Activated naive CD8-positive, alpha-beta T cell treated with anti-CD3 and anti-CD28 coated beads, Interleukin-2, amount 10 ng/mL, durations not matched to agents 7 days and 5 days (primary cell): ENCODE results near the gene TPX2. TPM values are rescaled to one million over a fixed set of nuclear protein-coding genes. Genes with fewer than 3 reads are reported as not detected.

Experiments used
- ATAC-seq: fragments of 150-1000 bp; cut with Tn5 transposase; one replicate; pipeline ENCODE4 v1.10.0; 2021; ENCODE audit warnings: low read depth, moderate library complexity
- POLR2A ChIA-PET: fragments of 350-600 bp; sonication (Branson Sonifier 250); formaldehyde crosslinking; loops from one replicate; lab custom pipeline; 2021; ENCODE audit warnings: antibody characterized with exemption; lab: Charles Lee
- DNase-seq: peaks from one replicate; pipeline ENCODE4 v3.0.0; 2021
- H3K27ac Mint-ChIP-seq: one replicate; pipeline ENCODE4 v1.8.0; 2022; ENCODE audit warnings: mild to moderate bottlenecking, mixed read lengths
- H3K27me3 Mint-ChIP-seq: one replicate; pipeline ENCODE4 v1.8.0; 2022; ENCODE audit warnings: mild to moderate bottlenecking, moderate library complexity, mixed read lengths
- H3K36me3 Mint-ChIP-seq: one replicate; pipeline ENCODE4 v1.8.0; 2021; ENCODE audit warnings: mild to moderate bottlenecking, mixed read lengths
- H3K4me1 Mint-ChIP-seq: one replicate; pipeline ENCODE4 v1.8.0; 2021; ENCODE audit warnings: mixed read lengths
- H3K4me3 Mint-ChIP-seq: one replicate; pipeline ENCODE4 v1.8.0; 2022; ENCODE audit warnings: mild to moderate bottlenecking, moderate library complexity, mixed read lengths
- H3K9me3 Mint-ChIP-seq: one replicate; pipeline ENCODE4 v1.8.0; 2021; ENCODE audit warnings: mixed read lengths
- total RNA-seq, 2 experiments: library from RNA; stranded (reverse); gene quantifications; one replicate each; pipeline ENCODE4 v1.2.3, GENCODE V29; 2021

The TPX2 gene, protein sequence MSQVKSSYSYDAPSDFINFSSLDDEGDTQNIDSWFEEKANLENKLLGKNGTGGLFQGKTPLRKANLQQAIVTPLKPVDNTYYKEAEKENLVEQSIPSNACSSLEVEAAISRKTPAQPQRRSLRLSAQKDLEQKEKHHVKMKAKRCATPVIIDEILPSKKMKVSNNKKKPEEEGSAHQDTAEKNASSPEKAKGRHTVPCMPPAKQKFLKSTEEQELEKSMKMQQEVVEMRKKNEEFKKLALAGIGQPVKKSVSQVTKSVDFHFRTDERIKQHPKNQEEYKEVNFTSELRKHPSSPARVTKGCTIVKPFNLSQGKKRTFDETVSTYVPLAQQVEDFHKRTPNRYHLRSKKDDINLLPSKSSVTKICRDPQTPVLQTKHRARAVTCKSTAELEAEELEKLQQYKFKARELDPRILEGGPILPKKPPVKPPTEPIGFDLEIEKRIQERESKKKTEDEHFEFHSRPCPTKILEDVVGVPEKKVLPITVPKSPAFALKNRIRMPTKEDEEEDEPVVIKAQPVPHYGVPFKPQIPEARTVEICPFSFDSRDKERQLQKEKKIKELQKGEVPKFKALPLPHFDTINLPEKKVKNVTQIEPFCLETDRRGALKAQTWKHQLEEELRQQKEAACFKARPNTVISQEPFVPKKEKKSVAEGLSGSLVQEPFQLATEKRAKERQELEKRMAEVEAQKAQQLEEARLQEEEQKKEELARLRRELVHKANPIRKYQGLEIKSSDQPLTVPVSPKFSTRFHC
- 100 to 1,000 TPM; 111 to 114 TPM for total RNA-seq

DNA sequence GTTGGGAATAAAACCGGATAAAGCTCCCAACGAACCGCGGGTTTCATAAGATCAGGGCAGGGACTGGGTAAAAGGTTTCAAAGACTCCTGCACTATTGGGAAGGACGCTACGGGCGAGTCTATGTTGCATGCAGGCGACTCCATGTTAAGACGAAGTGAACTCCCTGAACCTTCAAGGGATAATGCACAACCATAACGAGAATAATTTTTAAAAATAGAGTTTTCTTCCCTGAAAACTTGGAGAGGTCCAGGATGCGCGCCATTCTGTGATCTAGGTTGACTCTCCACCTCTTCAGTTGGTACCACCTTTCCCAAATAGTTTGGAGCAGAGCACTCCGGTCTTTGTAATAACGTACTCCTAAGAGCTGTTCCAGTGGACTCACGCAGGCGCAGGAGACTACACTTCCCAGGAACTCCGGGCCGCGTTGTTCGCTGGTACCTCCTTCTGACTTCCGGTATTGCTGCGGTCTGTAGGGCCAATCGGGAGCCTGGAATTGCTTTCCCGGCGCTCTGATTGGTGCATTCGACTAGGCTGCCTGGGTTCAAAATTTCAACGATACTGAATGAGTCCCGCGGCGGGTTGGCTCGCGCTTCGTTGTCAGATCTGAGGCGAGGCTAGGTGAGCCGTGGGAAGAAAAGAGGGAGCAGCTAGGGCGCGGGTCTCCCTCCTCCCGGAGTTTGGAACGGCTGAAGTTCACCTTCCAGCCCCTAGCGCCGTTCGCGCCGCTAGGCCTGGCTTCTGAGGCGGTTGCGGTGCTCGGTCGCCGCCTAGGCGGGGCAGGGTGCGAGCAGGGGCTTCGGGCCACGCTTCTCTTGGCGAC, at the start of gene TPX2:
TSS of gene TPX2 (plus strand) at position 562 of the 821 bp plus-strand sequence. CDS start 18,187 bp downstream, outside the sequence.
- peak; percentile 77 for DNase-seq
- Mint-ChIP-seq H3K4me1 (peaks cover 6% of the 10 kb centered on the region), H3K36me3 (peaks cover 3% of the 10 kb centered on the region), H3K4me3 (no peak within 1 kb of the TSS), H3K27ac (no peak within 1 kb of the TSS), H3K9me3 (no peaks in the 10 kb centered on the region), H3K27me3 (peaks cover 8% of the 10 kb centered on the region)
- POLR2A ChIA-PET = interaction anchor here (0.8 to 3.1 kb wide), 3 partner anchors 16 to 176 kb away, joined by 3 to 14 read pairs (median 3); partner anchors contain the start of gene BCL2L1
- peak; percentile 91 for ATAC-seq

GRCh38 chr20:31690124-31690666, 48.9 kb upstream of the TPX2 start:
- DNase-seq = no peak
- POLR2A ChIA-PET = interaction anchor here (1.4 to 1.7 kb wide), 2 partner anchors 14 to 33 kb away, joined by 3 to 5 read pairs; no protein-coding TSS in a partner anchor
- Mint-ChIP-seq H3K9me3 (no peaks in the 10 kb centered on the region), H3K27ac (peak overlapping the region; percentile 40), H3K4me3 (no peak overlapping the region), H3K4me1 (peaks cover 57% of the 10 kb centered on the region), H3K27me3 (no peaks in the 10 kb centered on the region), H3K36me3 (peaks cover 38% of the 10 kb centered on the region)
- no peak for ATAC-seq

GRCh38 chr20:31691646-31692275, 47.3 kb upstream of the TPX2 start:
- Mint-ChIP-seq H3K36me3 (peaks cover 34% of the 10 kb centered on the region), H3K9me3 (no peaks in the 10 kb centered on the region), H3K27ac (peak overlapping the region; percentile 79), H3K4me1 (peaks cover 54% of the 10 kb centered on the region), H3K4me3 (peak overlapping the region; percentile 8), H3K27me3 (no peaks in the 10 kb centered on the region)
- ATAC-seq (peak; percentile 37), DNase-seq (no peak)
- POLR2A ChIA-PET = interaction anchor here (0.5 to 1.7 kb wide), 7 partner anchors 16 to 32 kb away, joined by 3 to 6 read pairs (median 5); no protein-coding TSS in a partner anchor

- Mint-ChIP-seq H3K36me3 (peaks cover 25% of the 10 kb centered on the region), H3K27me3 (no peaks in the 10 kb centered on the region), H3K9me3 (no peaks in the 10 kb centered on the region), H3K4me1 (peaks cover 51% of the 10 kb centered on the region), H3K27ac (no peak overlapping the region), H3K4me3 (no peak overlapping the region)
- DNase-seq (no peak), ATAC-seq (no peak)
- POLR2A ChIA-PET = interaction anchor here (0.9 to 1.2 kb wide), 5 partner anchors 9 to 32 kb away, joined by 3 read pairs; no protein-coding TSS in a partner anchor
These were observed 45.7 kb upstream of the TPX2 start for GRCh38 chr20:31693402-31693801.

DNA sequence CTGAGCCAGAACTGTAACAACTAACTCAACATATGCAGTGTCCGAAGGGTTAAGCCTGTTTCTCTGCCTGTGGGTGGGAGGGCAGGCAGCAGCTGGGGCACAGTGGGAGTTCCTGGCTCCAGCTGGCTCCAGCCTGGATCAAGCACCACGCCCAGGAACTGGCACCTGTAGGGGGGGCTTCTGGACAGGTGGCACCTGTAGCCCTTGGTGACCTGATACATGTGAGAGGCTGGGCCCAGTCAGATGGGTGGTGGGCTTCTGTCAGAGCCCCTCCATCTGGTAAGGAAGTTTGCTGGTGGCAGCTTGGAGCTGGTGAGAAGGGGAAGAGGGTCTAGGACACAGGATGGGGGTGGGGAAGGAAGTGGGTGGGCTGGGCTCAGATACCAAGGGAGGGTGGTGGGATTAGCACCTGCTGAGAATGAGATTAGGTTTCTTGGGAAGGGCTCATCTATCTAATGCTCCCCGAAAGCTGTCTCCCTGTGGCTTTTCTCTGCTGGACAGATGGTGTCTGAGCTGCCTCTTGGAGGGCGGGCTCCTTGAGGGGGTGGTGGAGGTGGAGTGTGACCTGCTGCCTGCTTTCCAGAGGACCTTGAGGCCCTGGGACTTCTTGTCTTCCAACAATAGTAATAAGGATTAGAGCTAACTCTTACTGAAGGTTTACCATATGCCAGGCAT, 45.0 kb upstream of the TPX2 start:
- no peak for DNase-seq
- Mint-ChIP-seq H3K36me3 (peaks cover 20% of the 10 kb centered on the region), H3K9me3 (no peaks in the 10 kb centered on the region), H3K4me1 (peaks cover 52% of the 10 kb centered on the region), H3K27ac (peak overlapping the region; percentile 81), H3K4me3 (no peak overlapping the region), H3K27me3 (no peaks in the 10 kb centered on the region)
- no peak for ATAC-seq
- POLR2A ChIA-PET = interaction anchor here (0.7 to 1.2 kb wide), 5 partner anchors 19 to 81 kb away, joined by 3 to 5 read pairs (median 3); no protein-coding TSS in a partner anchor

- Mint-ChIP-seq H3K36me3 (peaks cover 22% of the 10 kb centered on the region), H3K27me3 (no peaks in the 10 kb centered on the region), H3K9me3 (no peaks in the 10 kb centered on the region), H3K27ac (peak overlapping the region; percentile 81), H3K4me3 (no peak overlapping the region), H3K4me1 (peaks cover 58% of the 10 kb centered on the region)
- DNase-seq (no peak), ATAC-seq (no peak)
- POLR2A ChIA-PET = interaction anchor here (0.7 to 1.2 kb wide), 4 partner anchors 20 to 82 kb away, joined by 3 to 5 read pairs (median 3); no protein-coding TSS in a partner anchor
These were observed 44.1 kb upstream of the TPX2 start for GRCh38 chr20:31694842-31695593.

GRCh38 chr20:31695849-31696804, 43.0 kb upstream of the TPX2 start:
- no peaks in the 10 kb centered on the region for H3K9me3 Mint-ChIP-seq
- H3K27ac Mint-ChIP-seq = peak overlapping the region; percentile 81
- H3K36me3 Mint-ChIP-seq = peaks cover 28% of the 10 kb centered on the region
- peaks cover 64% of the 10 kb centered on the region for H3K4me1 Mint-ChIP-seq
- H3K27me3 Mint-ChIP-seq = no peaks in the 10 kb centered on the region
- H3K4me3 Mint-ChIP-seq = no peak overlapping the region
- DNase-seq (no peak), ATAC-seq (no peak)
- POLR2A ChIA-PET = interaction anchor here (0.8 to 1.3 kb wide), 5 partner anchors 12 to 28 kb away, joined by 3 to 6 read pairs (median 3); partner anchors contain the start of gene BCL2L1

DNA sequence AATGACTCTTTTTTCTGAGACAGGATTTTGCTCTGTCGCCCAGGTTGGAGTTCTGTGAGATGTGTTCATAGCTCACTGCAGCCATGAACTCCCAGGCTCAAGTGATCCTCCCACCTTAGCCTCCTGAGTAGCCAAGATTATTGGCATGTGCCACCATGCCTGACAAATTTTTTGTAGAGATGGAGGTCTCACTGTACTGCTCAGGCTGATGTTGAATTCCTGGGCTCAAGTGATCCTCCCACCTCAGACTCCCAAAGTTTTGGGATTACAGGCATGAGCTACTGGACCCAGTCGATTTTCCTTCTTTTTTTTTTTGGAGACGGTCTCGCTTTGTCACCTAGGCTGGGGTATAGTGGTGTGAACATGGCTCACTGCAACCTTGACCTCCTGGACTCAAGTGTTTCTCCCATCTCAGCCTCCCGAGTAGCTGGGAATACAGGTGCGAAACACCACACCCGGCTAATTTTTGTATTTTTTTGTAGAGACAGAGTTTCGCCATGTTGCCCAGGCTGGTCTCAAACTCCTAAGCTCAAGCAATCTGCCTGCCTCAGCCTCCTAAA, 40.8 kb upstream of the TPX2 start:
- POLR2A ChIA-PET = interaction anchor here (1.1 to 3.3 kb wide), 4 partner anchors 23 to 37 kb away, joined by 6 to 12 read pairs (median 8); no protein-coding TSS in a partner anchor
- ATAC-seq = no peak
- H3K27ac Mint-ChIP-seq = peak overlapping the region; percentile 85
- no peak for DNase-seq
- no peaks in the 10 kb centered on the region for H3K27me3 Mint-ChIP-seq
- no peak overlapping the region for H3K4me3 Mint-ChIP-seq
- peaks cover 60% of the 10 kb centered on the region for H3K4me1 Mint-ChIP-seq
- H3K9me3 Mint-ChIP-seq = no peaks in the 10 kb centered on the region
- H3K36me3 Mint-ChIP-seq = peaks cover 30% of the 10 kb centered on the region

GRCh38 chr20:31698803-31699718, 40.0 kb upstream of the TPX2 start:
- H3K9me3 Mint-ChIP-seq = no peaks in the 10 kb centered on the region
- H3K4me3 Mint-ChIP-seq = peak overlapping the region; percentile 66
- no peak for DNase-seq
- peaks cover 30% of the 10 kb centered on the region for H3K36me3 Mint-ChIP-seq
- peak overlapping the region; percentile 85 for H3K27ac Mint-ChIP-seq
- ATAC-seq = peak; percentile 85
- POLR2A ChIA-PET = interaction anchor here (0.8 to 3.3 kb wide), 11 partner anchors 11 to 37 kb away, joined by 3 to 12 read pairs (median 6); no protein-coding TSS in a partner anchor
- H3K4me1 Mint-ChIP-seq = peaks cover 57% of the 10 kb centered on the region
- no peaks in the 10 kb centered on the region for H3K27me3 Mint-ChIP-seq
